Naive thymus-derived CD8-positive, alpha-beta T cell (primary cell): ENCODE data around the gene C1orf52. TPM values are rescaled to one million over a fixed set of nuclear protein-coding genes. Genes with fewer than 3 reads are reported as not detected.

Experiments used
- ATAC-seq, 2 donors: fragments of 150-1000 bp; cut with Tn5 transposase in 1 of 2; sonication (Bioruptor Pico), chemical (Tn5 transposase) in 1 of 2; 1 replicate in 1 of 2; 2 replicates in 1 of 2; pipeline ENCODE4 v1.10.0; 2021; ENCODE audit warnings: mild to moderate bottlenecking in 2 of 2, moderate library complexity in 2 of 2
- POLR2A ChIA-PET: fragments of 350-600 bp; sonication (Branson Sonifier 250); formaldehyde crosslinking; loops from one replicate; lab custom pipeline; 2021; ENCODE audit warnings: antibody characterized with exemption; lab: Charles Lee
- DNase-seq, 10 donors: peaks; one replicate each; pipeline versions ENCODE4 v3.0.0 to v3.0.0-alpha.2; 2020 to 2022
- H3K27ac Mint-ChIP-seq, 10 donors: one replicate each; pipeline ENCODE4 v1.8.0; 2020 to 2022; ENCODE audit warnings: mild to moderate bottlenecking in 10 of 10, mixed read lengths in 10 of 10, moderate library complexity in 4 of 10, inconsistent platforms in 1 of 10
- H3K27me3 Mint-ChIP-seq, 5 donors: one replicate each; pipeline ENCODE4 v1.8.0; 2021 to 2022; ENCODE audit warnings: mixed read lengths in 5 of 5
- H3K36me3 Mint-ChIP-seq, 3 donors: one replicate each; pipeline ENCODE4 v1.8.0; 2020 to 2022; ENCODE audit warnings: mixed read lengths in 3 of 3, mild to moderate bottlenecking in 2 of 3, inconsistent platforms in 1 of 3
- H3K4me1 Mint-ChIP-seq, 4 donors: one replicate each; pipeline ENCODE4 v1.8.0; 2021 to 2022; ENCODE audit warnings: mixed read lengths in 4 of 4
- H3K4me3 Mint-ChIP-seq, 10 donors: one replicate each; pipeline ENCODE4 v1.8.0; 2020 to 2022; ENCODE audit warnings: mild to moderate bottlenecking in 10 of 10, mixed read lengths in 10 of 10, moderate library complexity in 6 of 10, inconsistent platforms in 1 of 10
- H3K9me3 Mint-ChIP-seq, 9 donors: one replicate each; pipeline ENCODE4 v1.8.0; 2020 to 2022; ENCODE audit warnings: mixed read lengths in 9 of 9, mild to moderate bottlenecking in 3 of 9, inconsistent platforms in 1 of 9, moderate library complexity in 1 of 9
- polyA plus RNA-seq, 3 donors: library from polyadenylated mRNA; unstranded; fragments of 300-500 nt; fragmentation: Illumina TruSeq; gene quantifications; one replicate each; pipeline ENCODE4 v1.2.3, GENCODE V29; 2021
- total RNA-seq, 8 experiments: library from RNA in 2 of 8; stranded (reverse) in 2 of 8; gene quantifications; one replicate each; pipeline ENCODE4 v1.2.3 and lab custom pipeline; 2021 to 2026

Gene C1orf52
- total RNA-seq (10 to 100 TPM; 48.7 to 52.5 TPM), polyA plus RNA-seq (10 to 100 TPM; 15.3 to 28.7 (median 22.4) TPM), total RNA-seq (lab: John Stamatoyannopoulos, UW) (26.0 to 38.9 (median 35.8) reads per million in 6 experiments)

- Mint-ChIP-seq H3K36me3 (peaks cover 7 to 48% (median 12%) of the 10 kb centered on the region in 3 donors), H3K9me3 (no peaks in the 10 kb centered on the region), H3K27ac (peak within 1 kb of the TSS; percentile 91 to 99 (median 98)), H3K4me3 (peak within 1 kb of the TSS; percentile 94 to 99 (median 97)), H3K4me1 (peaks cover 23 to 42% (median 39%) of the 10 kb centered on the region in 4 donors), H3K27me3 (no peaks in the 10 kb centered on the region)
- DNase-seq: peak; percentile 90 to 98 (median 96)
- POLR2A ChIA-PET: interaction anchor here (0.6 to 4.2 kb wide), 13 partner anchors 9 to 1105 kb away, joined by 3 to 48 read pairs (median 4); partner anchors contain the start of genes BCL10 and SYDE2
- ATAC-seq: peak; percentile 92 to 96
Observed at GRCh38 chr1:85259118-85259911, at the start of gene C1orf52. C1orf52 (minus strand) TSS chr1:85259662; CDS start chr1:85259633, 29 bp downstream.

- Mint-ChIP-seq H3K36me3 (no peaks in the 10 kb centered on the region), H3K27ac (no peak overlapping the region), H3K27me3 (peaks cover 20 to 62% (median 36%) of the 10 kb centered on the region in 5 donors), H3K4me3 (peak overlapping the region in 1 of 10 donors; percentile 73), H3K4me1 (peaks cover 1 to 11% (median 2%) of the 10 kb centered on the region in 4 donors), H3K9me3 (no peaks in the 10 kb centered on the region)
- DNase-seq (no peak), ATAC-seq (no peak)
- POLR2A ChIA-PET: no interaction called here
Observed at GRCh38 chr1:85308833-85309350, 49.4 kb upstream of the C1orf52 start.

GRCh38 chr1:85307987-85308832 lies 48.7 kb upstream of the C1orf52 start:
- peaks cover 17 to 56% (median 31%) of the 10 kb centered on the region in 5 donors for H3K27me3 Mint-ChIP-seq
- H3K27ac Mint-ChIP-seq: no peak overlapping the region
- DNase-seq: peak; percentile 22 to 75 (median 47)
- H3K9me3 Mint-ChIP-seq: no peaks in the 10 kb centered on the region
- ATAC-seq: peak; percentile 84 to 96
- peaks cover 1 to 11% (median 2%) of the 10 kb centered on the region in 4 donors for H3K4me1 Mint-ChIP-seq
- H3K36me3 Mint-ChIP-seq: no peaks in the 10 kb centered on the region
- peak overlapping the region in 8 of 10 donors; percentile 19 to 73 (median 58) for H3K4me3 Mint-ChIP-seq
- POLR2A ChIA-PET: no interaction called here

- no peaks in the 10 kb centered on the region for H3K9me3 Mint-ChIP-seq
- no peak overlapping the region for H3K27ac Mint-ChIP-seq
- peaks cover 13 to 50% (median 30%) of the 10 kb centered on the region in 5 donors for H3K27me3 Mint-ChIP-seq
- POLR2A ChIA-PET: no interaction called here
- DNase-seq (no peak), ATAC-seq (no peak)
- no peaks in the 10 kb centered on the region for H3K36me3 Mint-ChIP-seq
- no peak overlapping the region for H3K4me3 Mint-ChIP-seq
- peaks cover 2 to 11% (median 3%) of the 10 kb centered on the region in 4 donors for H3K4me1 Mint-ChIP-seq
Observed at GRCh38 chr1:85306236-85306635, 46.8 kb upstream of the C1orf52 start.

- Mint-ChIP-seq H3K27me3 (peaks cover 3 to 27% (median 6%) of the 10 kb centered on the region in 5 donors), H3K4me3 (no peak overlapping the region), H3K4me1 (peaks cover 5 to 11% (median 5%) of the 10 kb centered on the region in 4 donors), H3K9me3 (no peaks in the 10 kb centered on the region), H3K36me3 (no peaks in the 10 kb centered on the region), H3K27ac (no peak overlapping the region)
- no peak for ATAC-seq
- DNase-seq: no peak
- POLR2A ChIA-PET: no interaction called here
Observed at GRCh38 chr1:85303440-85304162, 44.1 kb upstream of the C1orf52 start.

GRCh38 chr1:85300140-85300539 lies 40.7 kb upstream of the C1orf52 start:
- H3K9me3 Mint-ChIP-seq: no peaks in the 10 kb centered on the region
- POLR2A ChIA-PET: no interaction called here
- DNase-seq: no peak
- no peak overlapping the region for H3K4me3 Mint-ChIP-seq
- H3K36me3 Mint-ChIP-seq: no peaks in the 10 kb centered on the region
- peak overlapping the region in 1 of 10 donors; percentile 33 for H3K27ac Mint-ChIP-seq
- peaks cover 11 to 17% (median 12%) of the 10 kb centered on the region in 4 donors for H3K4me1 Mint-ChIP-seq
- no peak for ATAC-seq
- H3K27me3 Mint-ChIP-seq: peaks cover 1 to 8% (median 7%) of the 10 kb centered on the region in 5 donors

- Mint-ChIP-seq H3K4me3 (peak overlapping the region in 7 of 10 donors; percentile 3 to 66 (median 15)), H3K9me3 (no peaks in the 10 kb centered on the region), H3K27me3 (peaks cover 0 to 8% (median 3%) of the 10 kb centered on the region in 5 donors), H3K27ac (peak overlapping the region in 6 of 10 donors; percentile 1 to 69 (median 26)), H3K4me1 (peaks cover 11 to 17% (median 12%) of the 10 kb centered on the region in 4 donors), H3K36me3 (no peaks in the 10 kb centered on the region)
- POLR2A ChIA-PET: no interaction called here
- DNase-seq (peak in 5 of 10 donors; percentile 5 to 48 (median 25)), ATAC-seq (peak; percentile 89 to 92)
Observed at GRCh38 chr1:85297855-85298629, 38.6 kb upstream of the C1orf52 start.

- Mint-ChIP-seq H3K27me3 (peaks cover 0 to 8% (median under 1%) of the 10 kb centered on the region in 5 donors), H3K4me3 (peak overlapping the region in 2 of 10 donors; percentile 3 to 36), H3K27ac (peak overlapping the region in 2 of 10 donors; percentile 20 to 69), H3K4me1 (peaks cover 9 to 17% (median 12%) of the 10 kb centered on the region in 4 donors), H3K36me3 (no peaks in the 10 kb centered on the region), H3K9me3 (no peaks in the 10 kb centered on the region)
- DNase-seq: no peak
- no peak for ATAC-seq
- POLR2A ChIA-PET: no interaction called here
Observed at GRCh38 chr1:85297538-85297854, 38.0 kb upstream of the C1orf52 start.

GRCh38 chr1:85296980-85297379 lies 37.5 kb upstream of the C1orf52 start:
- Mint-ChIP-seq H3K4me1 (peaks cover 9 to 17% (median 12%) of the 10 kb centered on the region in 4 donors), H3K27ac (peak overlapping the region in 2 of 10 donors; percentile 12 to 15), H3K9me3 (no peaks in the 10 kb centered on the region), H3K4me3 (no peak overlapping the region), H3K36me3 (no peaks in the 10 kb centered on the region), H3K27me3 (peaks cover 0 to 3% (median 0%) of the 10 kb centered on the region in 5 donors)
- POLR2A ChIA-PET: no interaction called here
- DNase-seq (no peak), ATAC-seq (no peak)

- H3K9me3 Mint-ChIP-seq: no peaks in the 10 kb centered on the region
- H3K27me3 Mint-ChIP-seq: peaks cover 0 to 3% (median 0%) of the 10 kb centered on the region in 5 donors
- POLR2A ChIA-PET: interaction anchor here (0.7 kb wide), 1 partner anchor 113 kb away, joined by 5 read pairs; no protein-coding TSS in a partner anchor
- peaks cover 9 to 17% (median 12%) of the 10 kb centered on the region in 4 donors for H3K4me1 Mint-ChIP-seq
- no peak overlapping the region for H3K27ac Mint-ChIP-seq
- no peaks in the 10 kb centered on the region for H3K36me3 Mint-ChIP-seq
- DNase-seq (no peak), ATAC-seq (no peak)
- H3K4me3 Mint-ChIP-seq: no peak overlapping the region
Observed at GRCh38 chr1:85295654-85296053, 36.2 kb upstream of the C1orf52 start.

- H3K36me3 Mint-ChIP-seq: no peaks in the 10 kb centered on the region
- no peaks in the 10 kb centered on the region for H3K9me3 Mint-ChIP-seq
- no peak overlapping the region for H3K27ac Mint-ChIP-seq
- no peak for DNase-seq
- H3K4me3 Mint-ChIP-seq: no peak overlapping the region
- ATAC-seq: no peak
- POLR2A ChIA-PET: no interaction called here
- peaks cover 0 to 3% (median 0%) of the 10 kb centered on the region in 5 donors for H3K27me3 Mint-ChIP-seq
- peaks cover 9 to 22% (median 12%) of the 10 kb centered on the region in 4 donors for H3K4me1 Mint-ChIP-seq
Observed at GRCh38 chr1:85295006-85295431, 35.6 kb upstream of the C1orf52 start.
